Osteocyte (in vitro differentiated cells): ENCODE measurements around the gene FHIT. TPM values are rescaled to one million over a fixed set of nuclear protein-coding genes. Genes with fewer than 3 reads are reported as not detected.

Source experiments
- DNase-seq: peaks from one replicate; pipeline ENCODE4 v3.0.0; 2021; ENCODE audit warnings: mixed read lengths; ENCODE audit not compliant: unreplicated experiment; ENCODE audit errors: extremely low spot score
- H3K27ac Mint-ChIP-seq: one replicate; pipeline ENCODE4 v1.8.0; 2021; ENCODE audit warnings: mild to moderate bottlenecking, mixed read lengths; ENCODE audit not compliant: unreplicated experiment
- H3K27me3 Mint-ChIP-seq: one replicate; pipeline ENCODE4 v1.8.0; 2021; ENCODE audit warnings: mixed read lengths; ENCODE audit not compliant: unreplicated experiment
- H3K36me3 Mint-ChIP-seq: one replicate; pipeline ENCODE4 v1.8.0; 2021; ENCODE audit warnings: mixed read lengths; ENCODE audit not compliant: unreplicated experiment
- H3K4me1 Mint-ChIP-seq: one replicate; pipeline ENCODE4 v1.8.0; 2021; ENCODE audit warnings: mixed read lengths; ENCODE audit not compliant: unreplicated experiment
- H3K4me3 Mint-ChIP-seq: one replicate; pipeline ENCODE4 v1.8.0; 2021; ENCODE audit warnings: mild to moderate bottlenecking, moderate library complexity, mixed read lengths; ENCODE audit not compliant: unreplicated experiment
- H3K9me3 Mint-ChIP-seq: one replicate; pipeline ENCODE4 v1.8.0; 2021; ENCODE audit warnings: mixed read lengths; ENCODE audit not compliant: unreplicated experiment
- total RNA-seq: library from RNA; stranded (reverse); gene quantifications from 2 replicates; pipeline ENCODE4 v1.2.1, GENCODE V29; 2021
- TF ChIP-seq, protein P1 (sequence below): fragments of 200-600 bp; sonication (generic); IDR thresholded peaks from 2 replicates; pipeline ENCODE4 v1.5.0; 2021; ENCODE audit warnings: antibody characterized with exemption, mild to moderate bottlenecking, moderate library complexity

Gene FHIT
- total RNA-seq, 1 donor from 2014 or later = 2.3 TPM

DNA sequence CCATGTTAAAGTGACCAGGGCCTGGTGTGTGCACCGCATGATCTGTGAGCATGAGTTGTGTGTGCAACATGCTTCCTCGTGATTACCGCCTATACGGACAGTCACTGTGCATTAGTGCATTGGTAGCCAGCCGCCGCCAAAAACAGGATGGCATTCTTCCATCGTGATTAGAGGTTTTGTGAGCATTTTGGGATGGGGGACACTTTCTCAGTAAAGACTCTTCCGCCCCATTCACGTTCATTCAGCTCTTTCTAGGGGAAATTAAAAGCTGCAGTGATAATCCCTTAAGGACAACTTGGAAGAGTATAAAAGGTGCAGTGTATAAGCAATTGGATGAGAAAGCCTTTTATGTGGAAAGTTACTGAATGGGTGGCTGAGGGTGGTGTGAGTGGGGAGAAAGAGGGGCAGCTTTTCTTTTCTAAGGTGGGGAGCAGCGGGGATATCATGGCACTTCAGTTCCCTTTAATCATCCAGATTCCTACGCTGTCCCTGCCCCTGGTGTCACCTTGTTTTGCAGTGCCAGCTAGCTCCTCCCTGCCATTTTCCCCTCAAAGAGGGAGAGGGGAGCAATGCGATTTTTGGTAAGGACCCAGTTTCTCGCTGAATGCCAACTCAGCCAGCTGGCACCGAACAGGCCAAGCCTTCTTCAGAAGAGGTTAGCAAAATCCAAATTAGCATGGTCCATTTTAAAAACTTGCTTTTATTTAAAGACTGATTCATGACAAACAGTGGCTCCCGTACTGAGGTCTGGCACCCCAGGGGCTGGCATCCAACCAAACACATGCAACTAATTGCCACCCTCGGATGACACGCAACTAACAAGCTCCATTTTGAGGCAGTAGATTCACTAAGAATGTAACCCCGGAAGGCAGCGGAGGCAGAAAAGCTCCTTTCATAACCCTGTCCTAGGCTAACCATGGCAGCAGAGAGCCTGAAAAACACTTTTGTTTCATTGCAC is 447.8 kb downstream of the FHIT start:
- Mint-ChIP-seq H3K4me1 (no peaks in the 10 kb centered on the region), H3K27me3 (no peaks in the 10 kb centered on the region), H3K36me3 (no peaks in the 10 kb centered on the region), H3K27ac (no peak overlapping the region), H3K9me3 (no peaks in the 10 kb centered on the region), H3K4me3 (no peak overlapping the region)
- DNase-seq = no peak
- TF ChIP-seq, protein P1, sequence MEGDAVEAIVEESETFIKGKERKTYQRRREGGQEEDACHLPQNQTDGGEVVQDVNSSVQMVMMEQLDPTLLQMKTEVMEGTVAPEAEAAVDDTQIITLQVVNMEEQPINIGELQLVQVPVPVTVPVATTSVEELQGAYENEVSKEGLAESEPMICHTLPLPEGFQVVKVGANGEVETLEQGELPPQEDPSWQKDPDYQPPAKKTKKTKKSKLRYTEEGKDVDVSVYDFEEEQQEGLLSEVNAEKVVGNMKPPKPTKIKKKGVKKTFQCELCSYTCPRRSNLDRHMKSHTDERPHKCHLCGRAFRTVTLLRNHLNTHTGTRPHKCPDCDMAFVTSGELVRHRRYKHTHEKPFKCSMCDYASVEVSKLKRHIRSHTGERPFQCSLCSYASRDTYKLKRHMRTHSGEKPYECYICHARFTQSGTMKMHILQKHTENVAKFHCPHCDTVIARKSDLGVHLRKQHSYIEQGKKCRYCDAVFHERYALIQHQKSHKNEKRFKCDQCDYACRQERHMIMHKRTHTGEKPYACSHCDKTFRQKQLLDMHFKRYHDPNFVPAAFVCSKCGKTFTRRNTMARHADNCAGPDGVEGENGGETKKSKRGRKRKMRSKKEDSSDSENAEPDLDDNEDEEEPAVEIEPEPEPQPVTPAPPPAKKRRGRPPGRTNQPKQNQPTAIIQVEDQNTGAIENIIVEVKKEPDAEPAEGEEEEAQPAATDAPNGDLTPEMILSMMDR = no peak

GRCh38 chr3:60801307-60801706 is 449.9 kb downstream of the FHIT start:
- H3K4me3 Mint-ChIP-seq = no peak overlapping the region
- no peaks in the 10 kb centered on the region for H3K36me3 Mint-ChIP-seq
- H3K4me1 Mint-ChIP-seq = no peaks in the 10 kb centered on the region
- H3K27me3 Mint-ChIP-seq = no peaks in the 10 kb centered on the region
- no peaks in the 10 kb centered on the region for H3K9me3 Mint-ChIP-seq
- DNase-seq = no peak
- no peak overlapping the region for H3K27ac Mint-ChIP-seq
- TF ChIP-seq, protein P1 = no peak

- H3K36me3 Mint-ChIP-seq = no peaks in the 10 kb centered on the region
- TF ChIP-seq, protein P1 = no peak
- no peaks in the 10 kb centered on the region for H3K4me1 Mint-ChIP-seq
- H3K27ac Mint-ChIP-seq = no peak overlapping the region
- H3K9me3 Mint-ChIP-seq = no peaks in the 10 kb centered on the region
- DNase-seq = no peak
- H3K27me3 Mint-ChIP-seq = peaks cover 2% of the 10 kb centered on the region
- no peak overlapping the region for H3K4me3 Mint-ChIP-seq
Measured at GRCh38 chr3:60798456-60798855, 452.8 kb downstream of the FHIT start.

DNA sequence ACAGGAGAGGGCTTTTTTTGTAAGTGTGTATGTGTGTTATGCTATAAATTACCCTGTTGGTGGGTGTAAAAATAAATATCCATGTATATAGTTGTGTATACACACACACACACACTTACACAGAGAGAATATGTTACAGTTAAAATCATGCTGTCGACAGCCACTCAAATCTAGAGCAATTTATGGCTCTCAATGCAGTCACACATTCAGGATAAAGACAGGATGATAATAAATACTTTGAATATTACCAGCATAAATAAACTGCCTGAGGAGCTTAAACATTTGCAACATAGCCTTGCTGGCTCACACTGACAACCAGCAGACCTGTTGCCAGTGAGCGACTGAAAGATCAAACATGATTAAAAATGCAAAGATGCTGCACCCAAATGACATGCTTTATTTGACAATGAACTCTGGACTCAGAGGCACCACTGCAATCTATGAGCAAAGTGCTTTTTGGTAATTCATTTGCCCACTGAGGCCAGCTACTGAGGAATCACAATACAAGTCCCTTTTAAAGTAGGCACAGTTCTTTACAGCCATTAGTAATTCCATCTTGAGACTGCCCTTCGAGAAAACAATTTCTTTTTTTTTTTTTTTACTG is 458.9 kb downstream of the FHIT start:
- Mint-ChIP-seq H3K9me3 (no peaks in the 10 kb centered on the region), H3K4me3 (no peak overlapping the region), H3K4me1 (no peaks in the 10 kb centered on the region), H3K27me3 (peaks cover 31% of the 10 kb centered on the region), H3K36me3 (no peaks in the 10 kb centered on the region), H3K27ac (no peak overlapping the region)
- DNase-seq = no peak
- TF ChIP-seq, protein P1 = no peak

GRCh38 chr3:60788185-60788584 is 463.1 kb downstream of the FHIT start:
- H3K27ac Mint-ChIP-seq = no peak overlapping the region
- peaks cover under 1% of the 10 kb centered on the region for H3K36me3 Mint-ChIP-seq
- peaks cover 34% of the 10 kb centered on the region for H3K27me3 Mint-ChIP-seq
- no peak overlapping the region for H3K4me3 Mint-ChIP-seq
- DNase-seq = no peak
- TF ChIP-seq, protein P1 = no peak
- no peaks in the 10 kb centered on the region for H3K4me1 Mint-ChIP-seq
- peaks cover under 1% of the 10 kb centered on the region for H3K9me3 Mint-ChIP-seq
